Measurements from ENCODE around the gene CHI3L2.
"Not testable (repeated sequence)": the region's sequence is repeated elsewhere in the genome, so short reads cannot be mapped to it uniquely, and the experiment has no call there.

CHI3L2 gene

DNA sequence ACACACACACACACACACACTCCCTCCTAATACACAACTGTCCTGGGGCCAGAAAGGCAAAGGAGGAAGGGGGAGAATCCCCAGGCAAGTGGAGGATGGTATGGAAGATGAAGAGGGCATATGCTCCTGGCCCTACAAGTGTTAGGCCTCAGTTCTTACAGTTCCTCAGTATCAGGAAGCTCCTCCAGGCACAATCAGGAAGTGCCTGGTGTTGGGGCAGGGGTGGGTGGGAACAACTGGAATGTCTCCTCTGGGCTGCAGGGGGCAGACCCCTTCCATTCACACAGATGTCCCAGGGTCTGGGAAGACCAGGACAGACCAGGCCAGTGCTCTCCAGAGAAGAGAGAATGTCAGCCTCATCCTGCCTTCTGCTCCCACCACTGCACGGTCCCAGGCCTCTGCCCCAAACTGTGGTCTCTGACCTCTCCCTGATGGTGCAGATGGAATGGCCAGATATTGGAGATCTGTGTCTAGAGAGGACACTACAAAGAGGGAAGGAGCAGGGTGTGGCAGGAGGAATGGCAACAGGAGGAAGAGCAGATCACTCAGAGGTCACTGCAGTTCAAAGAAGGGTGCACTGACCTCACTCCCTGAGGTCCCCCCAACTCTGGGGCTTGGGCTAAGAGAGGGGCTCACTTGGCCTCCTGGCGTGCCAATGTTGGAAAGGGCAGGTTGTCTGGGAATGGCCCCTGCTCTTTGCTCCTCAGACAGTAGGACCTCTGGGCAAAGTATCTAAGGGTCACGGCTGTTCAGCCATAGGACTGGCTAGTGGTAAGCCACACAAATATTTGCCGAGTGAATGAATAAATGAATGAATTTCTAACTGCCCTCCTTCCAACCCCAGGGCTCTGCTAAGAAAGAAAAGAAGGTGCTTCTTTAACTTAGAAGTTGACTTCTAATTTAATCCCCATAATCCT, 24.5 kb upstream of the CHI3L2 start:
- DNase-seq: no peak

GRCh38 chr1:111203681-111204200, 23.8 kb upstream of the CHI3L2 start:
- DNase-seq: no peak

- no peak for DNase-seq
Observed at GRCh38 chr1:111204201-111204982, 23.1 kb upstream of the CHI3L2 start.

GRCh38 chr1:111204983-111205713, 22.4 kb upstream of the CHI3L2 start:
- DNase-seq: no peak

DNA sequence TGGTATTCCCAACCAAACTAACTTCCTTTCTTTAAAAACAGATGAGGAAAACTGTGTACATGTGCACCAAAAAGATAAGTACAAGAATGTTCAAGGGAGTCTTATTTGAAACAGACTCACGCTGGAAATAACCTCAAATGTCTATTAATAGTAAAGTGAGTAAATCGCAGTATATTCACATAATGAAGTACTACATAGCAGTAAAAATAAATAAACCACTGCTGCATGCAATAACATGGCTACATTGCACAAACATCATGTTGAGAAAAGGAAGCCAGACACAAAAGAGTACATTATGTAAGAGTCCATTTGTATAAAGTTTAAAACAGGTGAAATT, 21.8 kb upstream of the CHI3L2 start:
- no peak for DNase-seq

DNA sequence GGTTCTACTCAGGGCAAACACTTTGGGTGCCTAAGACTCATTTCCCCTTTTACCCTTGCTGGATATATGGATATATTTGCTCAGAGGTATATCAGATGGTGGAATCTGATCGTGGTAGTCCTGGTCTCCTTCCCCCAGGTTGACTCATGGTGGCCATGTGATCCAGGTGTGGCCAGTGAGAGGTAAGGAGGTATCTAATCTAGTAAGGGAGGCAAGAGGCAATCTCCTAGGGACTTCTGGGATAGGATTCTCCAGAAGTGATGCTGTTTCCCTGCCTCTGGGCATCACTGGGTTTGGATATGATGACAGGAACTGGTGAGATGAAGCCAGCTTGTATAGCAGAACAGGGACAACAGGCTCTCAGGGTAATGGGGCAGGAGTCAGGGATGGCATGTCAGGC, 18.6 kb upstream of the CHI3L2 start:
- DNase-seq: no peak

- no peak for DNase-seq
Observed at GRCh38 chr1:111209622-111210021, 17.9 kb upstream of the CHI3L2 start.

DNA sequence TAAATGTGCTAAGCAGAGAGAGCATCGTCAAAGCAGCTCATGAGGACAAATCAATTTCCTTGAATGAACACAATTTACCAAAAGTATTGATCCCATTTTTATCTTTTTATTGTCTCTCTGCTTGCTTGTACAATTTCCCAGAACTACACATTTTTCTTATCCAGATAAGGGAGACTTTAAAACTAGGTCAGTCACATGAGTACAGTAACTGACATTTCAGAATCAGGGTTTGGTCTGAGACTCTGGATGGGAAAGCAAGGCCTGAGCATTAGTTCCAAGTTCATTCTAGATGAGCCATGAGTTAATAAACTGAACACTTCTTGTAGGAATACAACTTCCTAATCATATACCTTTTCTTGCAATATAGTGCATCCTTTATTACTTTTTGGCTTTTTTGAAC, 15.6 kb upstream of the CHI3L2 start:
- DNase-seq: no peak

DNA sequence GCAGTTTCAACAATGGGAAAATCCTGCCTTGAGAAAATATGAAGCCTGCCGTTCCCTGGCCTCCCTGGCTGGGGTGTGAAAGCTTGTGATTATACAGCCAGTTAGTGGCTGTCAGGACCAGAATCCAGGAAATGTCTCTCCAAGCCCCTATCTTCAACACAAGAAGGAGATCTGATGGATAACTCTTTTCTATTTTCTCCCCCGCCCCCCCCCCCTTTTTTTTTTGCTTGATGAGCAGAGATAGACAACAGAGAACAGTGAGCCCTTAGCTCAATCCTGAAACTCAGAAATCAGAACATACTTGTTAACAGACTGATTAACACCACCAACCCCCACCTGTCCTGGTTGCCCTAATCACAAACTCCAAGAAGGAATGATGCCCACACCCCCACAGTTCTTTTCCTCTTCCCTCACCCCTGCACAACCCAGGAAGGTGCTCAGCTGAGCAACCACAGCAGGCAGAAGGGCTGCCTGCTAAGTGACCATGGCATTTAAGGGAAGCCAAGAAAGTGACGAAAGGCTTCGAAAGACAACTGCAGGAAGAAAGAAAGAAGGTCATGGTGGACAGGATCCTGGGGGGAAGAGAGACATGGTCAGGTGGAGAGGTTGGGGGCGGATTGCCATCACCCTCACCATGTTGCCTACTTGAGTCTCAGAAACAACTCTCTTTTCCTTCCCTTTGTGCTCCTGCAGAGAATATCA, 14.7 kb upstream of the CHI3L2 start:
- DNase-seq: no peak

DNA sequence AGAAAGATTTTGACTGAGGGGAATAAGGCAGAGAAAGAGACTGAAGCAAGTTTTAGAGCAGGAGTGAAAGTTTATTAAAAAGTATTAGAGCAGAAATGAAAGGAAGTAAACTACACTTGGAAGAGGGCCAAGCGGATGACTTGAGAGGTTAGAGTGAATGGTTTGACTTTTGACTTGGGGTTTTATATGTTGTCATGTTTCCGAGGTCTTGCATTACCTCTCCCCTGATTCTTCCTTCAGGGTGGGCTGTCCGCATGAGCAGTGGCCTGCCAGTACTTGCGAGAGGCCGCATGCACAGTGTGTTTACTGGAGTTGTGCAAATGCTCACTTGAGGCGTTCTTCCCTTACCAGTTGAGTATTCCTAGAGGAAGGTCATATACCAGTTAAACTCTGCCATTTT, 14.1 kb upstream of the CHI3L2 start:
- DNase-seq: no peak

DNA sequence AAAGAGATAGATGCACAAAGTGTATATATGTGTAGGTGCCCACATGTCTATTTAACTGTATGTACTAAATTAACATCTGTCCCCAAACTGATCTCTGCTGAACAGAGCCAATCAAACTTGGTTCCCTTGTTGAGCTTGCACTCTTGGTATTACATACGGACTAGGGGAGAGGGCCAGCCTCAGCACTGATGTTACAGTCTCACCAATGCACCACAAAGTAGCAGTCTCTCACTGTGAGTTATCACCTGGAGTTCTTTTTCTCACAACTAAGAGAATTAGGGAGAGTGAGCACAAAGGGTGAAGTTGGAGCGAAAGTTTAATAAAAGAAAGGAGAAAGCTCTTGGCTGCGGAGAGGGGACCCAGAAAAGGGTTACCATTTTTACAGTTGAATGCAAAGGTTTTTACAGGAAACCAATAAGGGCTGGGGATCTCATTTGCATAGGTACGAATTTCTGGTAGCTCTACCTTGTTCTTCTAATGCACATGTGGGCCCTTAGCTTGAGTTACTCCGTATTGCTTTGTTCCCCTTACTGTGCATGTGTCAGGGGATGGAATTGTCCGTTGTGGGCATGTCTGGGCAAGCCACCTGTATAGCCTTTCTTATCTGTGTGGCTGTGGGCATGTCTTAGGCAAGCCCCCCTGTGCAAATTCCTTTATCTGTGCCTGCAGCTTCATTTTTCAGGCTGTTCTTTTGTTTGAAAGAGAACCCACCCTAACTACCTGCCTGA, 13.3 kb upstream of the CHI3L2 start:
- DNase-seq: no peak

DNA sequence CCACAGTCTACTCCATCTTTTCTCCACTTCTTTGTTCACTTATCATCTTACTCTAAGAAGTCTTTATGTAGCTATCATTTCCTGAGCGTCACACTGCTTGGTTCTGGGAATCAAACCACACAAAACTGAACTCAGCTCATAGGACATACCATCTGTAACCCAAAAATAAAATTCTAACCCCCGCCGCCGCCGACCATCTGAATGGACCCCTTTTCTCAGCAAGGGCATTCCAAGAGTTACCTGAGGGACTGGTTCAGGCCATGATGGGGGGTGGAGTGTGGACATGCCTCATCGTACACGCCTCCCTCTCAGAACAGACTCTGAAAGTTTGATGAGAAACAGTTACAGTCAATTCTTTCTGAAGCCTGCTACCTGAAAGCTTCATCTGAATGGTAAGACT, 12.6 kb upstream of the CHI3L2 start:
- no peak for DNase-seq

- not testable (repeated sequence) for DNase-seq
Observed at GRCh38 chr1:111215285-111215684, 12.2 kb upstream of the CHI3L2 start.

GRCh38 chr1:111216751-111217150, 10.8 kb upstream of the CHI3L2 start:
- DNase-seq: no peak

DNA sequence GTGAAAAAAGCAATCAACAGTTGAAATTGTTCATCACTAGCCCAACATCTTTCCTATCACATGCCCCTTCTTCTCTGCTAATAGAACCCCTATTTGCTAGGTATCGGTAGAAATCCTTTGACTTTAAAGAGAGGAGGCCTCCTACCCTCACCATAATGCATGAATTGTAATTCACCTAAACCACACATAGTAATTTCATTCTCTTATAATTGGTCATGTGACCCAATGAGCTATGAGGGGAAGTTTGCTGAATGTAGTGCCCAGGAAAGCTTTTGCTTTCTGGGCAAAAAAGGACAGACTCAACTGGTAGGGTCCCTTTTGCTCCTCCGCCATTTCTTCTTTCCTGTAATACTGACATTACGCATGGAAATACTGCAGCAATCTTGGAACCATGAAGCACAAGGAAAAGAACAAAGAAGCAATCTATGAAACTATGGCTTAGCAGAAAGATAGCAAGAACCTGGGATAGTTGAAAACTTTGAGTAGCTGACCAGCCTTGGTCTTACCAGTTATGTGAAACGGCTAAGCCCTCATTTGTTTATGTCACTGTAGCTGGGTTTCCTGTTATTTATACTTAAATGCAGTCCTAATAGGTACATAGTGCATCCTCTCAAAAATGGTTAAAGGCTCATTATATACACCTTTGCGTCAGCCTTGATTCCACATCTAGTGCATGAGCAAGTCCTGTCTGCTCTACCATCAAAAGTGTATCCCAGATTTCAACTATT, 10.2 kb upstream of the CHI3L2 start:
- no peak for DNase-seq

DNA sequence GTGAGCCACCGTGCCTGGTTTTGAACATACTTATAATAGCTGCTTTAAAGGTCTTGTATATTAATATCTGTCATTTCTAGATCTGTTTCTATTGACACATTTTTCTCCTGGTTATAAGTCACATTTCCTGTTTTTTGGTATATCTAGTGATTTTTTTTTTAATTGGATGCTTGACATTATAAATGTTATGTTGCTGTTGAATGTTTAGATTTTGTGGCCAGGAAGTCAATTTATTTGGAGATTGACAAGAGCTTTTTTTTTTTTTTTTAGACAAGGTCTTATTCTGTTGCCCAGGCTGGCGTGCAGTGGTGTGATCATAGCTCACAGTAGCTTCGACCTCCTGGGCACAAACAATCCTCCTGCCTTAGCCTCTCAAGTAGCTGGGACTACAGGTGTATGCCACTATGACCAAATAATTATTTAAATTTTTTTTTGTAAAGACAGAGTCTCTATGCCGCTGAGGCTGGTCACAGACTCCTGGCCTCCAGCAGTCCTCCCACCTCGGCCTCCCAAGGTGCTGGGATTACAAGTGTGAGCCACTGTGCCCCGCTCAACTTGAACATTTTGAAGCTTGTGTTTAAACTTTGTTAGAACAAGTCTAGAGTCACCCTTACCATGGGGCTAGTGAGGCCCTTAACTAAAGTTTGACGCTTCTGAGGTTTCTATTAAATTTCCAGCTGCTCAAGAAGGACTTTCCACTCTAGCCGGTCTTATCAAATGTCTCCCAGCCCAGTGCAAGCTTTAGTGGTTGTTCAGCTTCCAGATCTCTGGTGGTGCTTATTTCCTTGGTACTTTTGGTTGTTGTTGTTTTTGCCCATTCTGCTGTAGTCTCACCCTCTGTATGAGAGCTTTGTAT, 8.6 kb upstream of the CHI3L2 start:
- no peak for DNase-seq

DNA sequence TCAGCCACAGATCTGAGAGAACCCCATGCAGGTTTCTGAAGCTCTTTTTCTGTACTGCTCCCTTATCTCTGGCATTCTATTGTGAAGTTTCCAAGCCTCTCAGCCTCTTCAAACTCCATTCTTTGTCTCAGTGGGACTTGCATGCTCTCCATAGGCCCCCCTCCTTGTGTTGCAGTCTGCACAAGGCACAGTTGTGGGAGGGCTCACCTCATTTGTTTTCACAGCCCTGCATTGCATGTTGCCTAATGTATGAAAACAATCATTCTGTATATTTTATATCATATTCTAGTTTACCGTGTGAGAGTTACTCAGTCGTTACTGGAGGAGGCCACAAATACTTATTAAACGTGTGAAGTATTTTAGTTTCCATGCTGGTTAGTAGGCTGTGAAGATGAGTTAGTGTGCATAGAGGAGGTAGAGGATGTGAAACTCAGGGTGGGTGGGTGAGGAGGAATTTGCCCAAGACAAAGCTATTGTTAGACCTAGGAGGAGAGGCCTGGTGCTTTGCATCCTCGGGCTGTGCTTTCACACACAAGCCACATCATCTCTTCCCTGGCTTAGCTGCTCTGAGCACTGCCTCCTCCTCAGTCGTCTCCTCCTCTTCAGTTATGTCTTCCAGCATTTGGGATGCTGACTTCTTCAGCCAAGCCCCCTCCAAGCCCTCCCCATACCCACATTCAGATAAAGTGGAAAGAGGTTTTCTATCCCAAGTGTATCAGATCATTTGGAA, 7.8 kb upstream of the CHI3L2 start:
- DNase-seq: no peak

DNA sequence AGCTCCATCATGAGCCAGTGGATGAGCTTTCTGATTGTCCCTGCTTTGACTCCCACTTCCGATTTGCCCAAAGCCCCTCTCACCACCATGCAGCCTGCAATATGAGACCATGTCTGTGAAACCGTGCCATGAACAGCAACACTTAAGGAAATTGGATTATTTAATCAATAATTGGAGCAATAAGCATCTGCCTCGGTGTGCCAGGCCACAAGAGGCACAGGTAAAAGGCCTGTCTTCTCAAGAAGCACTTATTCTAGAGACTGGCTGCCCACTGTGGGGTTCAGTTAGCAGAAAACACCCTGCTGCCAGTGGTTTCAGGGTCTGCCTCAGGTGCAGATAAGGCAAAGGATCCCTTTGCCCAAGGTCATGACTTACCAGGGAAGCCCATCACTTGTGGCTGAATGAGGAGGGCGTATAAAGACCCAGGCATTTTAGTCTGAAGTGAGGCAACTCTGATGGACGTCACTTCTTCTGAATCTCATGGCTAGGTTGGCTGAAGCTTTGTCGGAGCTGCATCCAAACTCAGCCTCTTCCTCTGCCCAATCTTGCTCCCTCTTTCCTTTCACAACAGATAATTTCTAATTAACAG, 7.1 kb upstream of the CHI3L2 start:
- DNase-seq: no peak

DNA sequence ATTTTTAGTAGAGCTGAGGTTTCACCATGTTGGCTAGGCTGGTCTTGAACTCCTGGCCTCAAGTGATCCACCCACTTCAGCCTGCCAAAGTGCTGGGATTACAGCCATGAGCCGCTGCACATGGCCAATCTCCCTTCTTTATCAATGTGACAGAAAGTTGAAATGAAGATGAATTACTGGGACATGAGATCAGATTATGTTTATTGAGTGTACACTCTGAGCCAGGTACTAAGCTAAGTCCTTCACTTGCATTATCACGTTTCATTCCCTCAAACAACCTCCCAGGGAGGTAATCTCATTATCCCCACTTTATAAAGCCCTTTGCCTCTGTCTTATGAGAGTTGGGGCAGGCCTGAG, 6.3 kb upstream of the CHI3L2 start:
- peak; percentile 29 to 72 for DNase-seq
